ENCODE measurements around the gene PLXND1. TPM values are rescaled to one million over a fixed set of nuclear protein-coding genes. Genes with fewer than 3 reads are reported as not detected.
"Not testable (repeated sequence)": the region's sequence is repeated elsewhere in the genome, so short reads cannot be mapped to it uniquely, and the experiment has no call there.

PLXND1 gene
- total RNA-seq, 1 donor from 2014 or later = 3.1 TPM

- H3K27me3 Mint-ChIP-seq = no peaks in the 10 kb centered on the region
- ChIA-PET POLR2A (no interaction called here), CTCF (no interaction called here)
- no peak overlapping the region for H3K4me3 Mint-ChIP-seq
- no peak overlapping the region for H3K27ac Mint-ChIP-seq
- DNase-seq (no peak), ATAC-seq (ENCODE audit: low read depth) (no peak)
- no peaks in the 10 kb centered on the region for H3K9me3 Mint-ChIP-seq
- H3K4me1 Mint-ChIP-seq = no peaks in the 10 kb centered on the region
- TF ChIP-seq CTCF (IDR thresholded peaks at IDR 0.05) = no peak
- intact Hi-C loops (cut with micrococcal nuclease) = no loop called here
- no peaks in the 10 kb centered on the region for H3K36me3 Mint-ChIP-seq (ENCODE audit: low read depth)
Observed at GRCh38 chr3:129548104-129548965, 58.1 kb downstream of the PLXND1 start.

- intact Hi-C loops (cut with micrococcal nuclease) = no loop called here
- Mint-ChIP-seq H3K4me3 (no peak overlapping the region), H3K36me3 (ENCODE audit: low read depth) (no peaks in the 10 kb centered on the region), H3K27ac (no peak overlapping the region), H3K4me1 (no peaks in the 10 kb centered on the region), H3K9me3 (no peaks in the 10 kb centered on the region), H3K27me3 (no peaks in the 10 kb centered on the region)
- no peak for TF ChIP-seq CTCF (IDR thresholded peaks at IDR 0.05)
- CTCF ChIA-PET = no interaction called here
- ATAC-seq (ENCODE audit: low read depth) (no peak), DNase-seq (no peak)
- POLR2A ChIA-PET = no interaction called here
Observed at GRCh38 chr3:129547241-129547640, 59.2 kb downstream of the PLXND1 start.

- ATAC-seq (ENCODE audit: low read depth); POLR2A ChIA-PET; H3K27ac Mint-ChIP-seq; H3K9me3 Mint-ChIP-seq; H3K36me3 Mint-ChIP-seq (ENCODE audit: low read depth); H3K4me3 Mint-ChIP-seq; H3K4me1 Mint-ChIP-seq; intact Hi-C loops (cut with micrococcal nuclease); CTCF ChIA-PET; DNase-seq; H3K27me3 Mint-ChIP-seq: not testable (repeated sequence)
Observed at GRCh38 chr3:129545951-129546350, 60.5 kb downstream of the PLXND1 start.

GRCh38 chr3:129543999-129544398 is 62.5 kb downstream of the PLXND1 start:
- no peak for ATAC-seq (ENCODE audit: low read depth)
- intact Hi-C loops (cut with micrococcal nuclease) = no loop called here
- Mint-ChIP-seq H3K27ac (no peak overlapping the region), H3K27me3 (no peaks in the 10 kb centered on the region), H3K36me3 (ENCODE audit: low read depth) (no peaks in the 10 kb centered on the region), H3K9me3 (no peaks in the 10 kb centered on the region), H3K4me3 (no peak overlapping the region), H3K4me1 (no peaks in the 10 kb centered on the region)
- POLR2A ChIA-PET = no interaction called here
- TF ChIP-seq CTCF (IDR thresholded peaks at IDR 0.05) = no peak
- no peak for DNase-seq
- CTCF ChIA-PET = no interaction called here

GRCh38 chr3:129543156-129543790 is 63.2 kb downstream of the PLXND1 start, which contains the start of gene H1-8:
Gene H1-8 (plus strand): TSS chr3:129543175. CDS start chr3:129543219, 44 bp downstream.
- ATAC-seq (ENCODE audit: low read depth) (no peak), DNase-seq (no peak)
- Mint-ChIP-seq H3K9me3 (no peaks in the 10 kb centered on the region), H3K4me1 (no peaks in the 10 kb centered on the region), H3K27me3 (no peaks in the 10 kb centered on the region), H3K36me3 (ENCODE audit: low read depth) (no peaks in the 10 kb centered on the region), H3K4me3 (no peak within 1 kb of the TSS), H3K27ac (no peak within 1 kb of the TSS)
- ChIA-PET POLR2A (no interaction called here), CTCF (no interaction called here)
- intact Hi-C loops (cut with micrococcal nuclease) = no loop called here
- TF ChIP-seq CTCF (IDR thresholded peaks at IDR 0.05) = no peak
